Stromal cell of bone marrow (primary cell): ENCODE measurements around the gene SIK3.
"Not testable (repeated sequence)": the region's sequence is repeated elsewhere in the genome, so short reads cannot be mapped to it uniquely, and the experiment has no call there.

Experiments
- DNase-seq: peaks from one replicate; pipeline ENCODE4 v3.0.0-alpha.2; 2012; ENCODE audit warnings: low read depth

Gene SIK3

DNA sequence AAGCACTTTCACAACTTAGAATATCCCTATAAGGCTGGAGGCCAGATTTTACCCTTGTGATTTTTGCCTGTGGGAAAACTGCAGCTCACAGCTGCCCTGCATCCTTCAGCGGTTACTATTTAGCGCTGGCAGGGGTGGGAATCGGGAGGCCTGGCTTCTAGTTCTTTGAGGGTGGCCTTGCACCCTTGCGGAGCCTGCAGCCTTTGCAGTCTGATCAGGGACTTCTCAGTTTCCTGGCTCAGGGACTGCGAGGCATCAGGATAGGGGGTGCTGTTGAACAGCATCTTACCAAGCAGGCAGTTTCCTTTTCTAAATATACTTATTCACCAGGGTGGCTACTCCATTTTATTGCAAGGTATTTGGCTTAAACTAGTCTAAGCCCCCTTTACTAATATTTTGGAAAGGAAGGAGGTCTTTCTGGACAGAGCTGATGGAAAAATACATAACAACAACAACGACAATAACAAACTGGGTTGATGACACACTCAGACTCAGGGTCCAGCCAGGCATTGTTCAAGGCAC is 257.9 kb downstream of the SIK3 start:
- no peak for DNase-seq

DNA sequence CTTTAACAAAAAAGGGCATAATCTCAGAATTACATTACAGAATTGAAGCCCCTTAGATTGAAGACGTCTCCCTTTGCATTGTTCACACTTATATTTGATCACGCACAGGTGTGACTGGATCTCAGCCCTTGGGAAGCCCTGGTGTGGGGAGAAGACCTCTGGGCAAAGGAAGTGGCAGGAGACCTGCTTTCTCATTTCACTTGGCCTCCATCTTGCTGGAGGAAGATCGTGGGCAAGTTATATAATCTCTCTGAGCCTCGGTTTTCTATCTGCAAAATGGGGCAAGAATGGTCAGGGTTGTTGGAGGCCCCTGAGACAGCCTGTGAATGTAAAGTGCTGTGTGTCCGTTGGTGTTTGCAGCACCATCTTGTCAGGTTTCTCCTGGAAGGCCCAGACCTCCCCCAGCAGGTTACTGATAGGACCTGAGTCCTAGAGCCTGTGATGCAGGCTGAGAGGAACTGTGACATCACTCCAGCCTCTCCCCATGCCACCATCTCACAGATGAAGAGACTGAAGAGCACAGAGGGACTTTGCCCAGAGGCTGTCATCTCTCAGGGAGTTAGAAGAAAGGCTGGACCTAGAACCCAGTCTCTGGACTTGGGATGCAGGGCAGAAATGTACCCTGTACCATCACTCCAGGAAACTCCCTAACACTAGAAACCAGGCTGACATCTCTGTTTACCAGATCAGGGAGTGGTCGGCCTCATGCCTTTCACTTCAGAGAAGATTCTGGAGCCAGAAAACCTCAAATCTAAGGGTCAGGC is 259.7 kb downstream of the SIK3 start:
- no peak for DNase-seq

- DNase-seq, result no peak
Observed at GRCh38 chr11:116837231-116838091, 260.8 kb downstream of the SIK3 start, which contains the start of gene APOA1. Gene APOA1, minus strand, starts transcription at chr11:116837622. Its CDS starts 235 bp downstream, at chr11:116837387.

DNA sequence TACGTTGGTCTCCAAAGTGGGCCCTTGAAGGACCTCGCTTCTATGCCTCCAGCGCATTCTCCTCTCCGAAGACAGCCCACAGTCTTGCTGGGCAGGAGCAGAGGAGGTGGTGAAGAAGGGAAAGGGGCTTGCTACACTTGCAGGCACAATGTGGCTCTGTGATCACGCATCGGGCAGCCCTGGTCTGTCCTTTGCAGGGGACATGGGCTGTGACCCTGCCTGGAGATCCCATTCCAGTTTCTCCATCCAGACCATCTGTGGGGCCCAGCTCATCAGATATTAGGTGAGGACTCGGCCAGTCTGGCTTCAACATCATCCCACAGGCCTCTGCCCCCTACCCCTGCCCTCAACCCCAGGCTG is 261.6 kb downstream of the SIK3 start:
- no peak for DNase-seq

DNA sequence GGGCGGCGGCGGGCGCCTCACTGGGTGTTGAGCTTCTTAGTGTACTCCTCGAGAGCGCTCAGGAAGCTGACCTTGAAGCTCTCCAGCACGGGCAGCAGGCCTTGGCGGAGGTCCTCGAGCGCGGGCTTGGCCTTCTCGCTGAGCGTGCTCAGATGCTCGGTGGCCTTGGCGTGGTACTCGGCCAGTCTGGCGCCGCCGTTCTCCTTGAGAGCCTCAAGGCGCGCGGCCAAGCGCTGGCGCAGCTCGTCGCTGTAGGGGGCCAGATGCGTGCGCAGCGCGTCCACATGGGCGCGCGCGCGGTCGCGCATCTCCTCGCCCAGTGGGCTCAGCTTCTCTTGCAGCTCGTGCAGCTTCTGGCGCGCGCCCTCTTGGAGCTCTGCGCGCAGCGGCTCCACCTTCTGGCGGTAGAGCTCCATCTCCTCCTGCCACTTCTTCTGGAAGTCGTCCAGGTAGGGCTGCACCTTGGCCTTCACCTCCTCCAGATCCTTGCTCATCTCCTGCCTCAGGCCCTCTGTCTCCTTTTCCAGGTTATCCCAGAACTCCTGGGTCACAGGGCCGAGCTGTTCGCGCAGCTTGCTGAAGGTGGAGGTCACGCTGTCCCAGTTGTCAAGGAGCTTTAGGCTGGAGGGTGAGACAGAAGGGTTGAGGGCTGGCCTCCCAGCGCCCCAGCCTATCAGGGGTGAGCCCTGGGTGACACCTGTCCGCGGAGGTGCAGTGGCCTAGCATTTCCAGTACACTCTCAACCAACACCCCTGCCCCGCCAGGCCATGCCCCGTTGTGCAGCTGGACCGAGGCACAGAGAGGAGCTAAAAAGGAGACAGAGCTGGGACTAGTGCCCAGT is 262.2 kb downstream of the SIK3 start:
- peak; percentile 80 for DNase-seq

- no peak for DNase-seq
Observed at GRCh38 chr11:116835042-116835772, 263.0 kb downstream of the SIK3 start.

GRCh38 chr11:116834535-116835041 is 263.6 kb downstream of the SIK3 start:
- DNase-seq, result not testable (repeated sequence)

- no peak for DNase-seq
Observed at GRCh38 chr11:116833816-116834534, 264.3 kb downstream of the SIK3 start.

- no peak for DNase-seq
Observed at GRCh38 chr11:116833491-116833815, 264.8 kb downstream of the SIK3 start.

DNA sequence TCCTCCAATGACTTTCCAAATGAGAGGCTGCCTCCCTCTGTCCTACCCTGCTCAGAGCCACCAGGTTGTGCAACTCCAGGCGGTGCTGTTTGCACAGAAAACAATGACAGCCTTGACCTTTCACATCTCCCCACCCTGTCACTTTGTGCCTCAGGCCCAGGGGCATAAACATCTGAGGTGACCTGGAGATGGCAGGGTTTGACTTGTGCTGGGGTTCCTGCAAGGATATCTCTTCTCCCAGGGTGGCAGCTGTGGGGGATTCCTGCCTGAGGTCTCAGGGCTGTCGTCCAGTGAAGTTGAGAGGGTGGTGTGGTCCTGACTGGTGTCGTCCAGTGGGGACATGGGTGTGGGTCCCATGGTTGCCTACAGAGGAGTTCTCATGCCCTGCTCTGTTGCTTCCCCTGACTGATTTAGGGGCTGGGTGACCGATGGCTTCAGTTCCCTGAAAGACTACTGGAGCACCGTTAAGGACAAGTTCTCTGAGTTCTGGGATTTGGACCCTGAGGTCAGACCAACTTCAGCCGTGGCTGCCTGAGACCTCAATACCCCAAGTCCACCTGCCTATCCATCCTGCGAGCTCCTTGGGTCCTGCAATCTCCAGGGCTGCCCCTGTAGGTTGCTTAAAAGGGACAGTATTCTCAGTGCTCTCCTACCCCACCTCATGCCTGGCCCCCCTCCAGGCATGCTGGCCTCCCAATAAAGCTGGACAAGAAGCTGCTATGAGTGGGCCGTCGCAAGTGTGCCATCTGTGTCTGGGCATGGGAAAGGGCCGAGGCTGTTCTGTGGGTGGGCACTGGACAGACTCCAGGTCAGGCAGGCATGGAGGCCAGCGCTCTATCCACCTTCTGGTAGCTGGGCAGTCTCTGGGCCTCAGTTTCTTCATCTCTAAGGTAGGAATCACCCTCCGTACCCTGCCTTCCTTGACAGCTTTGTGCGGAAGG is 265.6 kb downstream of the SIK3 start:
- no peak for DNase-seq

- no peak for DNase-seq
Observed at GRCh38 chr11:116831790-116832349, 266.4 kb downstream of the SIK3 start.

DNA sequence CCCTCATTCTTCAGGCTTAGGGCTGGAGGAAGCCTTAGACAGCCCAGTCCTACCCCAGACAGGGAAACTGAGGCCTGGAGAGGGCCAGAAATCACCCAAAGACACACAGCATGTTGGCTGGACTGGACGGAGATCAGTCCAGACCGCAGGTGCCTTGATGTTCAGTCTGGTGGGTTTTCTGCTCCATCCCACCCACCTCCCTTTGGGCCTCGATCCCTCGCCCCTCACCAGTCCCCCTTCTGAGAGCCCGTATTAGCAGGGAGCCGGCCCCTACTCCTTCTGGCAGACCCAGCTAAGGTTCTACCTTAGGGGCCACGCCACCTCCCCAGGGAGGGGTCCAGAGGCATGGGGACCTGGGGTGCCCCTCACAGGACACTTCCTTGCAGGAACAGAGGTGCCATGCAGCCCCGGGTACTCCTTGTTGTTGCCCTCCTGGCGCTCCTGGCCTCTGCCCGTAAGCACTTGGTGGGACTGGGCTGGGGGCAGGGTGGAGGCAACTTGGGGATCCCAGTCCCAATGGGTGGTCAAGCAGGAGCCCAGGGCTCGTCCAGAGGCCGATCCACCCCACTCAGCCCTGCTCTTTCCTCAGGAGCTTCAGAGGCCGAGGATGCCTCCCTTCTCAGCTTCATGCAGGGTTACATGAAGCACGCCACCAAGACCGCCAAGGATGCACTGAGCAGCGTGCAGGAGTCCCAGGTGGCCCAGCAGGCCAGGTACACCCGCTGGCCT is 267.9 kb downstream of the SIK3 start:
- no peak for DNase-seq

DNA sequence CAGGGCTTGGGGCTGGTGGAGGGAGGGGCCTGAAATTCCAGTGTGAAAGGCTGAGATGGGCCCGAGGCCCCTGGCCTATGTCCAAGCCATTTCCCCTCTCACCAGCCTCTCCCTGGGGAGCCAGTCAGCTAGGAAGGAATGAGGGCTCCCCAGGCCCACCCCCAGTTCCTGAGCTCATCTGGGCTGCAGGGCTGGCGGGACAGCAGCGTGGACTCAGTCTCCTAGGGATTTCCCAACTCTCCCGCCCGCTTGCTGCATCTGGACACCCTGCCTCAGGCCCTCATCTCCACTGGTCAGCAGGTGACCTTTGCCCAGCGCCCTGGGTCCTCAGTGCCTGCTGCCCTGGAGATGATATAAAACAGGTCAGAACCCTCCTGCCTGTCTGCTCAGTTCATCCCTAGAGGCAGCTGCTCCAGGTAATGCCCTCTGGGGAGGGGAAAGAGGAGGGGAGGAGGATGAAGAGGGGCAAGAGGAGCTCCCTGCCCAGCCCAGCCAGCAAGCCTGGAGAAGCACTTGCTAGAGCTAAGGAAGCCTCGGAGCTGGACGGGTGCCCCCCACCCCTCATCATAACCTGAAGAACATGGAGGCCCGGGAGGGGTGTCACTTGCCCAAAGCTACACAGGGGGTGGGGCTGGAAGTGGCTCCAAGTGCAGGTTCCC is 268.6 kb downstream of the SIK3 start, which contains the start of gene APOC3:
Gene APOC3, plus strand, starts transcription at position 383 of the 659 bp plus-strand sequence. CDS start 676 bp downstream, outside the sequence.
- no peak for DNase-seq

GRCh38 chr11:116828632-116829524 is 269.4 kb downstream of the SIK3 start:
- DNase-seq, result no peak

DNA sequence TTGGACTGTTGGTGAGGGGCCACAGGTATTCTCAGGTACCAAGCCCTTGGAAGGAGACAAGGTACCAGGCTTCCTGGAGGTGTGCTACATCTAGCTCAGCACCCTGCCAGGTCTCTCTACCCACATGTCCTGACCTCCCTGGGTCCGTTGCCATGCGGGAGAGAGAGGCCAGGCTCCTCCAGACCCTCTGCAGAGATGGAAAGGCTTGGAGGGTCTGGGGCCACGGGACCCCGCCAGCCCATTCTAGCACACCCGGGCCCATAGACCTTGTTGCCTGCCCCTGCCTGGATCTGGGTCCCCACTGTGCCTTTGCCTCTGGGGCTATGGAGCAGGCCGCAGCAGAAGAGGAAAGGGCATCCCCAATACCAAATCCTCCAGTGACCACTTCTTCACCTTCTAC is 270.8 kb downstream of the SIK3 start:
- no peak for DNase-seq

GRCh38 chr11:116826751-116827431 is 271.3 kb downstream of the SIK3 start:
- no peak for DNase-seq
